Measurements from ENCODE around the gene LMO7.

GRCh38 chr13:75679459-75679858 is 43.3 kb downstream of the LMO7 start:
- TF ChIP-seq CTCF (conservative IDR thresholded peaks at IDR 0.05; ENCODE audit: low read length) = no peak
- no peak for TF ChIP-seq EZH2phosphoT487 (IDR thresholded peaks at IDR 0.05; ENCODE audit: borderline replicate concordance, low read depth, low read length)

All from OCI-LY7 (cell line).